Measurements from ENCODE around the gene VPS4B.
"Not testable (repeated sequence)": the region's sequence is repeated elsewhere in the genome, so short reads cannot be mapped to it uniquely, and the experiment has no call there.

Gene VPS4B

DNA sequence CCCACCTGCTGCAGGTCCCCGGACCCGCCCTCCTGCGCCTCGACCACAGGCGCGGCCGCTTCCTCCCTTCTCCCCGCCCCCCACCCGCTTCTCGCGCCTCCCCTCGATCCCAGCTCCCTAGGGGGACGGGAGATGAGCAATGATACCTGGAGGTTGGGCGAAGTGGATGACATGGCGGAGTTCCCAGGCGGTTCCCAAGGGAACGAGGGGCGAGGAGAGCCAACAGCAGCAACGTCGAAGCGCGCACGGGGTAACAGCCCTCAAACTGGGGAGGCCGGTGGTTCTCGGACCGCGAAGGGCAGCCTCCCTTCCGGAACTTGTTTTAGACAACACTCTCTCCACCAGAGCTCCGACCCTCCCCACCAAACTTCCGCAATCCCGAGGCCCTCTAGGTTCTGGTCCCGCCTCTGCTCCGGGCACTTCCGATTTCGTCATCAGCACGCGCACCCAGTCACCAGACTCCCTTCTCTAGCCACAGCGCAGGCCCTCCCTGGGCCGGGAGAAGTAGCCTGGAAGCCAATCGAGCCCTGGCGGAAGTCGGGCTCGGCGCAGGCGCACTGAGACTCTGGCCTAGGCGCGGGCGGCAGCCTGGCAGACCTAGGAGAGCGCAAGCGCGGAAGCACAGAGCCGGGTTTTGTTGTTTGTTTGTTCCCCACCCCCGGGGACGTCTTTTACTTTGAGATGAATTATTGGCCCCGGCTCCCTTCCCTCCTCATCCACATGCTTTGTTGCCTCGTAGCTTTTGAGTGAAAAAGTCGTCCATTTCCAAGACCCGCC is at the start of gene VPS4B:
TSS of gene VPS4B (minus strand) at position 390 of the 777 bp plus-strand sequence. CDS start at position 173, 217 bp downstream.
- H3K9ac ChIP-seq (ENCODE audit: low read length in 2 of 2) = peak within 1 kb of the TSS; percentile 98 to 99
- H3K27ac ChIP-seq (ENCODE audit: low read length) = peak within 1 kb of the TSS; percentile 98
- H3K27me3 ChIP-seq (ENCODE audit: control insufficient read depth in 1 of 2, insufficient read depth in 2 of 2, low read length in 2 of 2) = no peaks in the 10 kb centered on the region
- peaks cover 12% of the 10 kb centered on the region for H3K4me1 ChIP-seq (ENCODE audit: control insufficient read depth, insufficient read depth, low read length)
- H3K9me3 ChIP-seq (ENCODE audit: control insufficient read depth in 2 of 2, low read length in 2 of 2) = no peaks in the 10 kb centered on the region
- peak within 1 kb of the TSS; percentile 95 to 99 for H3K4me3 ChIP-seq (ENCODE audit: low read length in 2 of 2)
- H3K36me3 ChIP-seq (ENCODE audit: control insufficient read depth in 2 of 2, insufficient read depth in 2 of 2, low read length in 2 of 2) = peaks cover 0 to 12% of the 10 kb centered on the region in 2 donors

GRCh38 chr18:63470751-63471150 is 48.5 kb upstream of the VPS4B start:
- Histone ChIP-seq H3K27me3 (ENCODE audit: control insufficient read depth in 1 of 2, insufficient read depth in 2 of 2, low read length in 2 of 2) (no peaks in the 10 kb centered on the region), H3K9ac (ENCODE audit: low read length in 2 of 2) (no peak overlapping the region), H3K4me3 (ENCODE audit: low read length in 2 of 2) (no peak overlapping the region), H3K9me3 (ENCODE audit: control insufficient read depth in 2 of 2, low read length in 2 of 2) (no peaks in the 10 kb centered on the region), H3K27ac (ENCODE audit: low read length) (no peak overlapping the region), H3K4me1 (ENCODE audit: control insufficient read depth, insufficient read depth, low read length) (no peaks in the 10 kb centered on the region), H3K36me3 (ENCODE audit: control insufficient read depth in 2 of 2, insufficient read depth in 2 of 2, low read length in 2 of 2) (no peaks in the 10 kb centered on the region)

GRCh38 chr18:63468575-63468974 is 46.3 kb upstream of the VPS4B start:
- H3K9ac ChIP-seq (ENCODE audit: low read length in 2 of 2) = no peak overlapping the region
- H3K36me3 ChIP-seq (ENCODE audit: control insufficient read depth in 2 of 2, insufficient read depth in 2 of 2, low read length in 2 of 2) = no peaks in the 10 kb centered on the region
- H3K9me3 ChIP-seq (ENCODE audit: control insufficient read depth in 2 of 2, low read length in 2 of 2) = no peaks in the 10 kb centered on the region
- H3K4me1 ChIP-seq (ENCODE audit: control insufficient read depth, insufficient read depth, low read length) = no peaks in the 10 kb centered on the region
- H3K27me3 ChIP-seq (ENCODE audit: control insufficient read depth in 1 of 2, insufficient read depth in 2 of 2, low read length in 2 of 2) = no peaks in the 10 kb centered on the region
- H3K4me3 ChIP-seq (ENCODE audit: low read length in 2 of 2) = no peak overlapping the region
- no peak overlapping the region for H3K27ac ChIP-seq (ENCODE audit: low read length)

- H3K36me3 ChIP-seq (ENCODE audit: control insufficient read depth in 2 of 2, insufficient read depth in 2 of 2, low read length in 2 of 2) = no peaks in the 10 kb centered on the region
- no peaks in the 10 kb centered on the region for H3K9me3 ChIP-seq (ENCODE audit: control insufficient read depth in 2 of 2, low read length in 2 of 2)
- H3K27ac ChIP-seq (ENCODE audit: low read length) = no peak overlapping the region
- H3K27me3 ChIP-seq (ENCODE audit: control insufficient read depth in 1 of 2, insufficient read depth in 2 of 2, low read length in 2 of 2) = no peaks in the 10 kb centered on the region
- no peak overlapping the region for H3K4me3 ChIP-seq (ENCODE audit: low read length in 2 of 2)
- H3K4me1 ChIP-seq (ENCODE audit: control insufficient read depth, insufficient read depth, low read length) = no peaks in the 10 kb centered on the region
- H3K9ac ChIP-seq (ENCODE audit: low read length in 2 of 2) = no peak overlapping the region
Observed at GRCh38 chr18:63467699-63468098, 45.4 kb upstream of the VPS4B start.

DNA sequence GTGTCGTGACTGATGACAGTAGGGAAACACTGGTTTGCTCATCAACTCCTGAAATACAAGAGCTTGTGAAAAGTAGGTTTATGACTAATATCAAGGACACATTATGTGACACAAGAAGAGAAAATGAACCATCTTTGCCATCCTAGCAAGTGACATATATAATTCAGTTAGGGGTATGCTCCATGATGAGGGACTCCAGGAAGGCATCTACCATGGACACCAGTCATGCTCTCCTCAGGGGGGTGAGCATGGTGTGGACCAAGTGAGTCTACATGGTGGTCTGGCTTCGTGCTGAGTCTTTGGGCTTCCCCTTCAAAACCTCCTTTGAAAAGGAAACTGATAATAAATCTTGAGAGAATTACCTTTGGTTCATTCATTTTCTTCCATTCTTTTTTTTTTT is 42.8 kb upstream of the VPS4B start:
- Histone ChIP-seq H3K9ac (ENCODE audit: low read length in 2 of 2) (no peak overlapping the region), H3K4me3 (ENCODE audit: low read length in 2 of 2) (no peak overlapping the region), H3K9me3 (ENCODE audit: control insufficient read depth in 2 of 2, low read length in 2 of 2) (no peaks in the 10 kb centered on the region), H3K4me1 (ENCODE audit: control insufficient read depth, insufficient read depth, low read length) (no peaks in the 10 kb centered on the region), H3K36me3 (ENCODE audit: control insufficient read depth in 2 of 2, insufficient read depth in 2 of 2, low read length in 2 of 2) (no peaks in the 10 kb centered on the region), H3K27ac (ENCODE audit: low read length) (no peak overlapping the region), H3K27me3 (ENCODE audit: control insufficient read depth in 1 of 2, insufficient read depth in 2 of 2, low read length in 2 of 2) (no peaks in the 10 kb centered on the region)

GRCh38 chr18:63464434-63464833 is 42.2 kb upstream of the VPS4B start:
- no peaks in the 10 kb centered on the region for H3K27me3 ChIP-seq (ENCODE audit: control insufficient read depth in 1 of 2, insufficient read depth in 2 of 2, low read length in 2 of 2)
- no peak overlapping the region for H3K4me3 ChIP-seq (ENCODE audit: low read length in 2 of 2)

GRCh38 chr18:63460414-63460813 is 38.1 kb upstream of the VPS4B start:
- Histone ChIP-seq H3K27ac (ENCODE audit: low read length) (no peak overlapping the region), H3K4me1 (ENCODE audit: control insufficient read depth, insufficient read depth, low read length) (no peaks in the 10 kb centered on the region), H3K9ac (ENCODE audit: low read length in 2 of 2) (no peak overlapping the region), H3K36me3 (ENCODE audit: control insufficient read depth in 2 of 2, insufficient read depth in 2 of 2, low read length in 2 of 2) (no peaks in the 10 kb centered on the region), H3K27me3 (ENCODE audit: control insufficient read depth in 1 of 2, insufficient read depth in 2 of 2, low read length in 2 of 2) (no peaks in the 10 kb centered on the region), H3K9me3 (ENCODE audit: control insufficient read depth in 2 of 2, low read length in 2 of 2) (no peaks in the 10 kb centered on the region), H3K4me3 (ENCODE audit: low read length in 2 of 2) (no peak overlapping the region)

More at GRCh38 chr18:63464434-63464833, 42.2 kb upstream of the VPS4B start:
- H3K4me1 ChIP-seq (ENCODE audit: control insufficient read depth, insufficient read depth, low read length) = no peaks in the 10 kb centered on the region
- no peak overlapping the region for H3K9ac ChIP-seq (ENCODE audit: low read length in 2 of 2)
- no peaks in the 10 kb centered on the region for H3K9me3 ChIP-seq (ENCODE audit: control insufficient read depth in 2 of 2, low read length in 2 of 2)
- no peaks in the 10 kb centered on the region for H3K36me3 ChIP-seq (ENCODE audit: control insufficient read depth in 2 of 2, insufficient read depth in 2 of 2, low read length in 2 of 2)
- H3K27ac ChIP-seq (ENCODE audit: low read length) = no peak overlapping the region

- no peak overlapping the region for H3K27ac ChIP-seq (ENCODE audit: low read length)
- H3K27me3 ChIP-seq (ENCODE audit: control insufficient read depth in 1 of 2, insufficient read depth in 2 of 2, low read length in 2 of 2) = no peaks in the 10 kb centered on the region
- H3K9me3 ChIP-seq (ENCODE audit: control insufficient read depth in 2 of 2, low read length in 2 of 2) = no peaks in the 10 kb centered on the region
- H3K4me1 ChIP-seq (ENCODE audit: control insufficient read depth, insufficient read depth, low read length) = no peaks in the 10 kb centered on the region
- H3K9ac ChIP-seq (ENCODE audit: low read length in 2 of 2) = no peak overlapping the region
- no peak overlapping the region for H3K4me3 ChIP-seq (ENCODE audit: low read length in 2 of 2)
- no peaks in the 10 kb centered on the region for H3K36me3 ChIP-seq (ENCODE audit: control insufficient read depth in 2 of 2, insufficient read depth in 2 of 2, low read length in 2 of 2)
Observed at GRCh38 chr18:63457977-63458376, 35.7 kb upstream of the VPS4B start.

DNA sequence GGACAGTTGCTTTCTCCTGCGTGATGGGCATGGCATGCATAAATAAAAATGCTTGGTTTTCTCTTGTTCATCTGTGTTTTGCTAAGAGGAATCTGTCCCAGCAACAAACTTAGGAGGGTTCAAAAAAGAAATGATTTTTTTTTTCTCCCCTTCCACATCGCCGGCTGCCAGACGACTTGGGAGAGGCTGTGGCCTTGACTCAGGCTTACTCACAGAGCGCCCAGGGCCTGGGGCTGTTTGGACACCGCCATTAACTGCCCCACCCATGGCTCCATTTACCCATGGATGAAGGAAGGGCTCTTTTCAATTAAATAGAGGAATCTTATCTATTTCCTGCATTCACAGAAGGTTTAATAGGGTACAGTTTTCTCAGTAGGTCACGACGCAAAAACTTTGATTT is 32.2 kb upstream of the VPS4B start:
- Histone ChIP-seq H3K4me1 (ENCODE audit: control insufficient read depth, insufficient read depth, low read length) (peaks cover 2% of the 10 kb centered on the region), H3K9ac (ENCODE audit: low read length in 2 of 2) (no peak overlapping the region), H3K4me3 (ENCODE audit: low read length in 2 of 2) (no peak overlapping the region), H3K9me3 (ENCODE audit: control insufficient read depth in 2 of 2, low read length in 2 of 2) (no peaks in the 10 kb centered on the region), H3K36me3 (ENCODE audit: control insufficient read depth in 2 of 2, insufficient read depth in 2 of 2, low read length in 2 of 2) (no peaks in the 10 kb centered on the region), H3K27me3 (ENCODE audit: control insufficient read depth in 1 of 2, insufficient read depth in 2 of 2, low read length in 2 of 2) (no peaks in the 10 kb centered on the region), H3K27ac (ENCODE audit: low read length) (no peak overlapping the region)

- not testable (repeated sequence) for H3K27me3 ChIP-seq (ENCODE audit: control insufficient read depth in 1 of 2, insufficient read depth in 2 of 2, low read length in 2 of 2); H3K36me3 ChIP-seq (ENCODE audit: control insufficient read depth in 2 of 2, insufficient read depth in 2 of 2, low read length in 2 of 2); H3K9ac ChIP-seq (ENCODE audit: low read length in 2 of 2); H3K4me3 ChIP-seq (ENCODE audit: low read length in 2 of 2); H3K27ac ChIP-seq (ENCODE audit: low read length); H3K4me1 ChIP-seq (ENCODE audit: control insufficient read depth, insufficient read depth, low read length); H3K9me3 ChIP-seq (ENCODE audit: control insufficient read depth in 2 of 2, low read length in 2 of 2)
Observed at GRCh38 chr18:63452751-63453150, 30.5 kb upstream of the VPS4B start.
